HT1080 (cell line): ENCODE data around the gene CD164L2. TPM values are rescaled to one million over a fixed set of nuclear protein-coding genes. Genes with fewer than 3 reads are reported as not detected.
"Not testable (repeated sequence)": the region's sequence is repeated elsewhere in the genome, so short reads cannot be mapped to it uniquely, and the experiment has no call there.

Experiments used
- DNase-seq: peaks from one replicate; pipeline ENCODE4 v3.0.0-alpha.2; 2015; ENCODE audit warnings: low read depth
- total RNA-seq: library from RNA; depleted of rRNA; stranded (reverse); fragments of >200 nt; shearing (Covaris generic); gene quantifications from 2 replicates; pipeline ENCODE4 v1.2.3, GENCODE V29; 2014

The CD164L2 gene
- total RNA-seq, 1 experiment from 2014 or later = not detected

- DNase-seq = peak; percentile 35
Observed at GRCh38 chr1:27391511-27392095, 8.5 kb upstream of the CD164L2 start.

DNA sequence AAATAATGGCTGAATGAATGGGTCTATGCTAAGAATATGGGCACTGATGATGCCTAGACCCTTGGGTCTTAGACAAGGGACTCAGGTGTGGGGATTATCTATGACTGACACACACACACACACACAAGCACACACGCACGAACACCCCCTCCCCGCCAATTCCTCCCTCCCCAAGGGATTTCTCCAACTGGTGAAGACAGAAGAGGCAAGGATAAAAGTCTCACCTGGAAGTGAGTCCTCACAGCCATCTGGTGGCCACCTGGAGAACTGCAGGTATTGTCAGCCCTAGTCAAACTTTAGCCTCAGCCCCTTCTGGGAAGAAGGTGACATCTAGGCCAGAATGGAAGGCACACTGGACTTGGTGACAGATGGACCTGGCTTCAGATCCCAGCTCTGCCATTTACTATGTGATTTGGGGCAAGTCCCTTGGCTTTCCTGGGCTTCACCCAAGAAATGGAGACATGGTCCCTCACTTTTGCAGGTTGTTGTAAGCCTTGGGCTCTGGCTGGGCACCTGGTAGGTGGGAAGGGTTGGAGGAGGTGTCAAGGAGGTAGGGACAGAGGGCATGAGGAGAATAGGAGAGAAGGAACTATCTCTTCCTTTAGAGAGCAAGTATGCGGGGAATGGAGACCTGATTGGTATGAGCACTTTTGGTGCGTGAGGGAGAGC lies 5.3 kb upstream of the CD164L2 start:
- DNase-seq = peak; percentile 40

DNA sequence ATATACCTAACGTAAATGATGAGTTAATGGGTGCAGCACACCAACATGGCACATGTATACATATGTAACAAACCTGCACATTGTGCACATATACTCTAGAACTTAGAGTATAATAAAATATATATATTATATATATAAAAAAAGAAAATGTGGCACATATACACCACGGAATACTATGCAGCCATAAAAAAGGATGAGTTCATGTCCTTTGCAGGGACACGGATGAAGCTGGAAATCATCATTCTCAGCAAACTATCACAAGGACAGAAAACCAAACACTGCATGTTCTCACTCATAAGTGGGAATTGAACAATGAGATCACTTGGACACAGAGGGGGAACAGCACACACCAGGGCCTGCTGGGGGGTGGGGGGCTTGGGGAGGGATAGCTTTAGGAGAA lies 1.7 kb upstream of the CD164L2 start:
- DNase-seq = not testable (repeated sequence)

- no peak for DNase-seq
Observed at GRCh38 chr1:27383661-27384060, 528 bp upstream of the CD164L2 start.

DNA sequence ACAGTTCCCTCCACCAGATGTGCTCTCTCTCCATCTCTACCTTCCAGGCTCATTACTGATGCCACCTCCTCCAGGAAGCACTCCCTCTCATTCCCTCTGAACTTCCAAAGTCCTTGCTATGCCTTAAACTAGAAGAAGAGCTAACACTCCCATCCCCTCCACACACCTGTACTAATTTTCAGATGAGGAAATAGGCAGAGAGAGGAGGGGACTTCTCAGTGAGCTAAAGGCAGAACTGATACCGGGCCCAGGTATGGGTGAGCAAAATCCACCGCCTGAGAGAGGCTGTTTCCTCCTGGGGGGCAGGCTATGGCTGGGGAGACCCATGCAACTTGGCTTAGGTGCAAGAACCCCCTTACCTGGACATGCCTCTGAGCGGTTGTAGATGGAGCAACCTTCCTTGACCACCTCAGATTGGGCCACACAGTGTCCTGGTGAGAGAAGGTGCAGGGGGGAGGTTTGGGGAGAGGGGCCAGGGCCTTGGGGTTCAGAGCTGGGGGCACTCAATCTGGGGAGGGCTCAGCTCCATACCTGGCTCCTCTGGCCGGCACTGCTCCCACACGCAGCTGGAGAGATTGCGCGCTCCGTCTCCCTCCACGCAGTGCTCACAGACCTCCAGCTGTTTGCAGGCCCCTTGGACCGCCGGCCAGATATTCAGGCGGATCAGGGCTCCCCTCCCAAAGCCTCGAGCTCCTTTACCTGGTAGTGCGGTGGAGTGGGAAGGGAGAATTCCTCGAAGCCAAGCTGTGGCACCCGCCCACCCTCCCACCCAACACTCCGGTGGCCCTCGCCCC lies 967 bp downstream of the CD164L2 start:
- DNase-seq = no peak

DNA sequence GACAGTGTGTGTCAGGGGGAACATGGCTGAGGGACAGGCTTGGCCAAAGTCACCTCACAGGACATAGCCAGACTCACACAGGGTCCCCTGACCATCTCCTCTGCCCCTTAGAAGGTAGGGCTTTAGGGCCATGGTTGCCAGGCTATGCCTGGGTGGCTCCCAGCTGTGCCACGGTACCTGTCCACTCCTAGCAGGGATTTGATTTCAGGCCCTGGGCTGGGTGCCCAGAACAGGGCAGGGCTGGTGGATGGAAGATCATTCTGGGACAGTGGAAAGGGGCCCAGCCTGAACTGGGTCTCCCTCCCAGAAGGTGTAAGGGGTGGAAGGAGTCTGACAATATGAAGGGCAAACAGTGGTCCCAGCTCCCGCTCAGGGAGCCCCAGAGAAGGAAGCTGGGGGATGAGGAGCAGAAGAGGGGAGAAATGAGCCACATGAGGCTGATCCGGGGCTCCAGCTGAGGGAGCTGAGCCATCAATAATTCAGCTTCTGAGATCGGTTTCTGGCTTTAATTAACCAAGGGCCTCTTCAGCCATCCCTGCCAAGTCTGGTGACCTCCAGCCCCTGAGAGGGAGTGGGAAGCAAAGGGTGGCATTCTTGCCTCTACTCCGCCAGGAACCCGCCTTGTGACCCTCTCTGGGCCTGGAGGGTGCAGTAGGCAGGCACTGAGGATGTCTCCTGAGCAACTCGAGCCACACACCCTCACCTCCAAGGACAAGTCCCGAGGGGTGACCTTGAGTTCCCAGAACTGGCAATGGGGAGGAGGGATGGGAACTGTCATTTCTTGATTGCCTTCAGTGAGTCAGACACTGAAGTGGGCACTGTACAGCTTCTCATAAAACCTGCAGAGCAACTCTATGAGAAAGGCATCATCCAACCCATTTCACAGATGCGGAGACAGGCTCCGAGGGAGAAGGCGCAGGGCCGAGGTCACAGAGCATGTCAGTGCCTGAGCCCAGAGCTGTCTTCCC lies 2.1 kb downstream of the CD164L2 start:
- no peak for DNase-seq

GRCh38 chr1:27380224-27380623 lies 2.9 kb downstream of the CD164L2 start:
- DNase-seq = no peak

GRCh38 chr1:27379564-27380122 lies 3.5 kb downstream of the CD164L2 start:
- no peak for DNase-seq

DNA sequence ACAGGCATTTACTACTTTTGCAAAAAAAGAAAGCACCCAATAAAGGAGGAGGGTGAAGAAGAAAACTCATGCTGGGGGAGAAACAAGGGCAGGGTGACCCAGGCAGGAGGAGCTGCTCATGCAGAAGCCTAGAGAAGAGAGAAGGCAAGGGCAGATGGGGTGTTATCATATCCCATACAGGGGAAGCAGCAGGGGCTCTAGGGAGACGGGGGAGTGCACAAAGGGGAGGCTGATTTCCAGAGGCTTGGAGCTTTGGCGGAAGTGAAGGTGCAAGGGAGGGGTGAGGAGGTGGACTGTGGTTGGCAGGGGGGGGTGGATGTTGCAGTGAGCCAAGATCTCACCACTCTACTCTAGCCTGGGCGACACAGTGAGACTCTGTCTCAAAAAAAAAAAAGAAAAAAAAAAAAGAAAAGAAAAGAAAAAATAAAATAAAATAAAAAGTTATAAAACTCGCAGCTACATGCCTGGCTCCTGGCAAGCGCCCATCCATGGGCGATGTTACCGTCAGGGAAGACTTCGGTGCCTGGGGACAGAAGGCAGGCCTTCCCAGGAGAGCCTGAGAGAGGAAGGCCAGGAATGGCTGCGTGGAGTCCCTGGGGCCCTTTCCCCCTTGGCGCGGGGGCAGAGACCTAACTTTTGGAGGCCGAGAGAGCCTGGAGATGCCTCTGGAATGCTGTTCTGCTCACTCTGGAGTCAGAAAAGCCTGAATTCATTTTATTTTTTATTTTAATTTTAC lies 5.2 kb downstream of the CD164L2 start:
- DNase-seq = no peak

GRCh38 chr1:27374362-27375086 lies 8.6 kb downstream of the CD164L2 start, which contains the start of gene FCN3:
FCN3 (minus strand) TSS chr1:27374824; CDS start chr1:27374818, 6 bp downstream.
- no peak for DNase-seq

DNA sequence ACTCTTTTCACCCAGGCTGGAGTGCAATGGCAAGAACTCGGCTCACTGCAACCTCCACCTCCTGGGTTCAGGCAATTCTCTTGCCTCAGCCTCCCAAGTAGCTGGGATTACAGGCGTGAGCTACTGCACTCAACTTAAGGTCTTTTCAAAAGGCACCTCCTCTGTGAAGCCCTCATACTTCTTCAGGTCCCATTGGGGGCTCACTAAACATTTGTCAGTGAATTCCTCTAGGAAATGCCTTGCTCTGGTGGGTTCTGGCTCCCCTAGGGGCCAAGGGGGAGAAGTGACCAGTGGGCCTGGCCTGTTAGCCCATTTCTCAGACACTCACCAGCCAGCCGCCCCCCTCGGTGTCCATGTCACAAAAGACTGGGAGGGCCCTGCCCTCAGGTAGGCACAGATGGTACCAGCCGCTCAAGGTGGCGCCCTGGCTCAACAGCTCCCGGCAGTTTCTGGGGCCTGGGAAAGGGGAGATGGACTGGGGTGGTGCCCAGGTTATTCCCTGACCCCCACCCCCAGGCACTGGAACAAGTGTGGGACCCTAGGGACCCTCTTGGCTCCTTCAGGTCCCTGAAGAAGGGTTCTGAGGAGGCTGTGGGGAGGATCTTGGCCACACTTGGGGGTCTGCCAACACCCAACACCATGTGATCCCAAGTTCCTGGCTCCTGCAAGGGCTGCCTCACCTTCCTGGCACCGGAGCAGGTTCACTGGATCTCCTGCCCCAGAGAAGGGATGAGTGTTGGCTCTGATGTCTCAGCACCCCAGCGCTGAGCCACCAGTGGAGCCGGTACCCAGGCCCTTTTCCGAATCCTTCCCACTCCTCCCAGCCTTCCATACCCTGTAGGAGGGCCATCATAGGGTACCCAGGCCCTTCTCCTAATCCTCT lies 10.1 kb downstream of the CD164L2 start:
- DNase-seq = no peak

GRCh38 chr1:27372022-27372807 lies 10.9 kb downstream of the CD164L2 start:
- DNase-seq = no peak

- DNase-seq = peak; percentile 36
Observed at GRCh38 chr1:27368869-27369582, 14.1 kb downstream of the CD164L2 start.

- DNase-seq = no peak
Observed at GRCh38 chr1:27367160-27367650, 15.9 kb downstream of the CD164L2 start.

GRCh38 chr1:27366411-27367159 lies 16.5 kb downstream of the CD164L2 start, which contains the start of gene MAP3K6:
MAP3K6 (minus strand) TSS chr1:27366961; CDS start chr1:27366597, 364 bp downstream.
- peak; percentile 81 for DNase-seq

DNA sequence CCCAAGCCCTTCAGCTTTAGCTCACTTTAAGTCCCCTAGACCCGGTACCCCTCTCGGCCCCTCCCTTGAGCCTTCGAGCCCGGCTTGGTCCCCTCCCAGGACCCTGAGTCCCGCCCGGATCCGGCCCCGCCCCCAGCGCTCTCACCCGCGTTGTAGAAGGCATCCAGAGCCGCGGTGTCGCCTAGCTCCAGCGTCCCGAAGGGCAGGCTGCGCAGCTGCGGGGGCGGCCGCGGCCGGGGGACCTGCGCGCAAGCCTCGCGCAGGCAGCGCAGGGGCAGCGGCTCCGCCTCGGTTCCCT lies 17.1 kb downstream of the CD164L2 start:
- peak; percentile 70 for DNase-seq
